Heart left ventricle (tissue), 13 donors: ENCODE measurements around the gene NUDT14.

Source experiments
- POLR2A ChIP-seq, 2 donors: fragments of 450-650 bp; IDR thresholded peaks; one replicate each; pipeline ENCODE4 v1.6.1; 2017; ENCODE audit warnings: antibody characterized with exemption in 2 of 2, mild to moderate bottlenecking in 2 of 2, moderate library complexity in 2 of 2
- TF ChIP-seq, protein P1 (sequence below), 12 donors: fragments of 200-600 bp; sonication (generic) in 4 of 12; IDR thresholded peaks; one replicate each; pipeline versions ENCODE4 v1.5.0 to v1.8.0; 2018 to 2022; ENCODE audit warnings: antibody characterized with exemption in 12 of 12, mild to moderate bottlenecking in 5 of 12
- donor health status: ischemic (EF 13 %, LVEDD 7.1; RV severe dilation, severe dysfunction).
- donor health status: DM: no; HTN: yes; CAD: no.
- donor health status: DM: no; HTN: no; CAD: no.
- donor health status: ischemic (EF 25% LVEDD 6.9; RV normal size, moderate dysfunction).
- donor health status: ischemic (EF 25% LVEDD 5.7; RV mildly dilated, moderate dysfunction).
- donor health status: ischemic (EF 35%, LVEDD 5.7; RV mildly dilated, moderate dysfunction).
- donor health status: nonischemic (EF 11% LVEDD 7.7; RV severe dilation, severe dysfunction).
- donor health status: DM: yes; HTN: yes; CAD: no.
- donor health status: PGD.
- donor health status: ischemic (EF 29% LVEDD 5.4; RV normal size, mild dysfunction).
- donor health status: nonischemic (EF 23%, LVEDD 6.1; RV moderate dilation, normal function).

DNA sequence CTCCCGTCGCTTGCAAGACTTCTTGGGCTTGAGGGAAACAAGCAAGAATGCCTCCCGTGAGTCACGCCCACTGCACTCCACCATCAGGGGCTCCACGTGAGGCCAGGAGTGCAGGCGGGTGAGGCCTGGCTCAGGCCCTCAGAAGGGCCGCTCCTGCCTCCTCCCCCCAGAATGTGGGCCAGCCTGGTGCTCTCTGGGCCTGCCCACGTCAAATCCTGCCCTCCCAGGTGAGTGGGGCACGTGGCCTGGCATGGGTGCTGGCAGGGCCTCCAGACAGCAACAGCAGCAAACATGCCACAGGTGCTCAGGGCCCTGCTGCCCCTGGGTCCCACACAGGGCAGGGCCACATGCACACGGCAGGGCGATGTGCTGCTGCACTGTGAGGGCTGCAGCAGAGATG is 36.7 kb upstream of the NUDT14 start:
- TF ChIP-seq POLR2A (IDR thresholded peaks at IDR 0.05) = no peak
- TF ChIP-seq, protein P1, sequence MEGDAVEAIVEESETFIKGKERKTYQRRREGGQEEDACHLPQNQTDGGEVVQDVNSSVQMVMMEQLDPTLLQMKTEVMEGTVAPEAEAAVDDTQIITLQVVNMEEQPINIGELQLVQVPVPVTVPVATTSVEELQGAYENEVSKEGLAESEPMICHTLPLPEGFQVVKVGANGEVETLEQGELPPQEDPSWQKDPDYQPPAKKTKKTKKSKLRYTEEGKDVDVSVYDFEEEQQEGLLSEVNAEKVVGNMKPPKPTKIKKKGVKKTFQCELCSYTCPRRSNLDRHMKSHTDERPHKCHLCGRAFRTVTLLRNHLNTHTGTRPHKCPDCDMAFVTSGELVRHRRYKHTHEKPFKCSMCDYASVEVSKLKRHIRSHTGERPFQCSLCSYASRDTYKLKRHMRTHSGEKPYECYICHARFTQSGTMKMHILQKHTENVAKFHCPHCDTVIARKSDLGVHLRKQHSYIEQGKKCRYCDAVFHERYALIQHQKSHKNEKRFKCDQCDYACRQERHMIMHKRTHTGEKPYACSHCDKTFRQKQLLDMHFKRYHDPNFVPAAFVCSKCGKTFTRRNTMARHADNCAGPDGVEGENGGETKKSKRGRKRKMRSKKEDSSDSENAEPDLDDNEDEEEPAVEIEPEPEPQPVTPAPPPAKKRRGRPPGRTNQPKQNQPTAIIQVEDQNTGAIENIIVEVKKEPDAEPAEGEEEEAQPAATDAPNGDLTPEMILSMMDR (IDR thresholded peaks at IDR 0.05) = no peak
